ENCODE results near the gene TRPV4.

GRCh38 chr12:109796057-109796456 lies 37.1 kb downstream of the TRPV4 start:
- TF ChIP-seq CTCF (IDR thresholded peaks at IDR 0.05), result no peak
- no peak for TF ChIP-seq POLR2A (IDR thresholded peaks at IDR 0.05)

All from body of pancreas (tissue), 4 donors.